GM04504 (cell line): ENCODE results near the gene BUB1B.

ENCODE experiments used
- DNase-seq: peaks from one replicate; pipeline ENCODE4 v3.0.0-alpha.2; 2012; ENCODE audit warnings: low read depth

BUB1B gene

GRCh38 chr15:40257656-40258450 is 97.0 kb downstream of the BUB1B start:
- no peak for DNase-seq

GRCh38 chr15:40258544-40258943 is 97.7 kb downstream of the BUB1B start:
- no peak for DNase-seq

GRCh38 chr15:40259021-40259420 is 98.2 kb downstream of the BUB1B start:
- no peak for DNase-seq

- DNase-seq, result no peak
These were observed 102.3 kb downstream of the BUB1B start for GRCh38 chr15:40263024-40263754.

GRCh38 chr15:40264321-40265153 is 103.7 kb downstream of the BUB1B start:
- no peak for DNase-seq

- DNase-seq, result no peak
These were observed 104.5 kb downstream of the BUB1B start for GRCh38 chr15:40265355-40265754.

GRCh38 chr15:40265875-40266274 is 105.0 kb downstream of the BUB1B start:
- DNase-seq, result no peak

- peak; percentile 76 for DNase-seq
These were observed 106.0 kb downstream of the BUB1B start for GRCh38 chr15:40266828-40267304.

- DNase-seq, result no peak
These were observed 106.8 kb downstream of the BUB1B start for GRCh38 chr15:40267670-40268069.

GRCh38 chr15:40269604-40270003 is 108.7 kb downstream of the BUB1B start:
- no peak for DNase-seq

- no peak for DNase-seq
These were observed 109.6 kb downstream of the BUB1B start for GRCh38 chr15:40270246-40270995.
